AG20443 (cell line): Measurements from ENCODE around the gene PELI3.
A peak's percentile ranks its signal among the peaks of the same experiment; 100 is the strongest.

Experiments used
- DNase-seq: peaks from one replicate; pipeline ENCODE4 v3.0.0; 2012; ENCODE audit warnings: low spot score, mixed read lengths

The PELI3 gene

GRCh38 chr11:66505276-66505816 is 38.6 kb downstream of the PELI3 start:
- no peak for DNase-seq

DNA sequence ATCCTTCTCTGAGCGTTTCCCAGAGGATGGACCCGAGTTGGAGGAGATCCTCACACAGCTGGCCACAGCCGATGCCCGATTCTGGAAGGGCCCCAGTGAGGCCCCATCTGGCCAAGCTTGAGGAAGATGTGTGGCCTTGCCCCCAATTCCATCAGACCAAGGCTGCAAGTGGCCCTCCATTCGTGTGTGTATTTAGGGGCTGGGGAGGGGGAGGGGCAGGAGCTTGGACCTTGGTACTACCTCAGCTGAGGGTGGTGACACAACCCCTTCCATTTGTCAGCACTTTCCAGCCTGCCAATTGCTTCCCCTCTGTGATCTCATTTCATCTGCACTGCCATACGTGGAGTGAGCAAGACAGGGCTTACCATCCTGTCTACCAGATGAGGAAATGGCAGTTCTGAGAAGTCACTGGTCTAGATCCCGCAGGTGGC is 42.4 kb downstream of the PELI3 start:
- DNase-seq = no peak

DNA sequence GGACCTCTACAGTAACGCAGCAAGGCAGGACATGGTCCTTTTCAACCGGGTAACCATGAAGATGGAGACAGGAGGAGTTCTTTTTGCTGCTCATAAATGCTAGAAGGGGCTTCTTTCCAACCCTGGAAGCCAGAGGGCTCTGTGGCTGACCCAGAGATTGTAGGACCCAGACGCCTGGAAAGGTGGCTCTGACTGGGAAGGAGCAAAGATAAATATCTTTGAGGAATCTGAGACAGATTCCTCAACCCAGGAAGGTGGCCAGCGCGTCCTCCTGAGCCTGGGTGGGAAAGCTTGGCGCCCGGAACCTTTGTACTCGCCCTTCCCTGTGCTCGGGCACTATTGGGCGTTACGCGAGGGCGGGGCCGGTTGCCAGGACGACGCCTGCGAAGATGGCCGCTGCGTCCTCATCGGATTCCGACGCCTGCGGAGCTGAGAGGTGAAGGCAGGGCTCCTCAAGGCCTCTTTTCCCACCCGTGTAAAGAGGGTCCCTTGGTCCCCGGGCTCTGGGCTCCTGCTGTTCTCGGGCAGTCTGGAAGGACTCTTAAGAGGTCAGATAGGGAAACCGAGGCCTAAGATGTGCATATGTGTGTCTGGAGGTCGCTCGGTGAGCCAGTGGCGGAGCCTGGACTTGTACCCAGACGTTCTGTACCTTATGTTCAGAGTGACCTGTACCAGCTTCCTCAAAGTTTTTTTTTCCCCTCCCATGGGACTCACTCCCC is 43.7 kb downstream of the PELI3 start, which contains the start of gene BBS1:
Gene BBS1 (plus strand): TSS at position 365 of the 719 bp plus-strand sequence. CDS start 25 bp downstream, at position 390.
- peak; percentile 97 for DNase-seq

GRCh38 chr11:66510990-66511339 is 44.3 kb downstream of the PELI3 start:
- DNase-seq = no peak

DNA sequence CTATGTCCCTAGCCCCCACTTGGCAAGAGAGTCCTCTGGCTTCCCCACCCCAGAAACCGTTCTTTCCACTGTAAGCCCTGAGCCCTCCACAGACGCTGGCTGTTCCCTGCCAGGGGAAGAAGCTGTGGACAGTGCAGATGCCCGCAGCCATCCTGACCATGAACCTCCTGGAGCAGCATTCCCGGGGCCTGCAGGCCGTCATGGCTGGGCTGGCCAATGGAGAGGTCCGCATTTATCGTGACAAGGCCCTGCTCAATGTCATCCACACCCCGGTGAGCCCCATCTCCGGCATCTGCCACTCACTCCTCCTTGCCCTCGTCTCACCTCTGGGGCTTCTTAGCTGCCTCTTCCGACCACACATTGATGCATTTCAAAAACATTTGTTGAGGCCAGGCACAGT is 56.9 kb downstream of the PELI3 start:
- no peak for DNase-seq

GRCh38 chr11:66524304-66525040 is 57.8 kb downstream of the PELI3 start:
- DNase-seq = no peak
